Measurements from ENCODE around the gene FBXO8. TPM values are rescaled to one million over a fixed set of nuclear protein-coding genes. Genes with fewer than 3 reads are reported as not detected.
A peak's percentile ranks its signal among the peaks of the same experiment; 100 is the strongest.
"Not testable (repeated sequence)": the region's sequence is repeated elsewhere in the genome, so short reads cannot be mapped to it uniquely, and the experiment has no call there.

FBXO8 gene
- total RNA-seq, 1 experiment from 2014 or later: 24.0 TPM

GRCh38 chr4:174286870-174287269, 3.4 kb upstream of the FBXO8 start:
- no peak for DNase-seq (ENCODE audit: extremely low read depth, low read depth)

DNA sequence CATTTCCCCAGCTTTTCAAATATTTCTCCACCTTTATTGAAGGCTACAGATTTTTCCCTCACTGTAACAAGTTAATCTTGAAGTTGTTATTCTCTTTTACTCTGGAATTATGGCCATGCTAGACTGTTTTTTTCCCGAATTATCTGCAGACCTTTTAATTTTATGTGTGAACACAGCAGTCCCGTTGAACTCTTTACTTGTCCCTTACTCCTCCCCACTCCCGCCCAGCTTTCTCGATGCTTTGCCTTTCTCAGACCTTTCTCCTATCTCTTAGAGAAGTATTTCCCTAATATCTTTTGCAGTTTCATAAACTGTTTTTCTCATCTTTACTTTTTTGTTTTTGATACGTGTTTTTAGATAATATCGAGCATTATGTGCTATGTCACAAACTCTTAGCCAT, 1.0 kb upstream of the FBXO8 start:
- DNase-seq (ENCODE audit: extremely low read depth, low read depth): no peak

- peak; percentile 86 for DNase-seq (ENCODE audit: extremely low read depth, low read depth)
Observed at GRCh38 chr4:174282836-174283506, 496 bp downstream of the FBXO8 start.

DNA sequence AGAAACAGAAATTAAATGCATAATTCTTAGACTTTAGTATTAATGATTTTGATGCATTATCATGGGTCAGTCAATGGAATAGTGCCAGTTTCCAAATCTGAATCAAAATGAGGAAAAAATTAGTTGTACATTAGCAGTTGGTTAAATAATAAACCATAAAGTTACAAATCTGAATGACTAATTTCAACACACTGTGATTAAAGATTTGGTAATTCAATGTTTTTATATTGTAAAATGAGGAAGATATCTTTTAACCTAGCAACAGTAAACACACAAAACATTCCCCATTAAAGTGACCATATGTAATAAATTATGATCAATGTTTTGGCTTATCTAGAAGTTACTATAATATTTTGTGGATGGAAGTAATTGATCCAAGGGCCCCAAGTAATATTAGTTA, 1.6 kb downstream of the FBXO8 start:
- no peak for DNase-seq (ENCODE audit: extremely low read depth, low read depth)

- no peak for DNase-seq (ENCODE audit: extremely low read depth, low read depth)
Observed at GRCh38 chr4:174281182-174281737, 2.2 kb downstream of the FBXO8 start.

GRCh38 chr4:174279433-174280155, 3.9 kb downstream of the FBXO8 start:
- no peak for DNase-seq (ENCODE audit: extremely low read depth, low read depth)

DNA sequence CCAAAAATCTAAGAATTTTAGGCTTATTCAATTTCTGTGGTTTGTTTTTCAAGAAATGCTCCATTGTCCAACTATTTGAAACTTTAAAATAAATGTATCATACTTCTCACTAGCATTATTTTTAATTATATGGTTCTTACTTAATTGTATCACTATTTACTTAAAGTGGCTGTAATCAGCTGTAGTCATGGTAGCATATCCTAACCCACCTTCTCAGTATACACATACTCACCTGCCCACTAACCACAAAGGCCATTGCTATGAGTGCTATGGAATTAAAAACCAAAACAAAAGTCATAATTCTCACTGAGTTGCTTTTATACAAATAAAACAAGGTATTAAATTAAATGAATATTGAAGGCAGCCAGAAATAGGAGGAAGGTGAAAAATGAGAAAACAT, 5.0 kb downstream of the FBXO8 start:
- no peak for DNase-seq (ENCODE audit: extremely low read depth, low read depth)

GRCh38 chr4:174277433-174277832, 6.0 kb downstream of the FBXO8 start:
- DNase-seq (ENCODE audit: extremely low read depth, low read depth): no peak

- DNase-seq (ENCODE audit: extremely low read depth, low read depth): no peak
Observed at GRCh38 chr4:174275101-174275500, 8.4 kb downstream of the FBXO8 start.

- DNase-seq (ENCODE audit: extremely low read depth, low read depth): no peak
Observed at GRCh38 chr4:174274436-174274835, 9.0 kb downstream of the FBXO8 start.

GRCh38 chr4:174273930-174274329, 9.5 kb downstream of the FBXO8 start:
- no peak for DNase-seq (ENCODE audit: extremely low read depth, low read depth)

DNA sequence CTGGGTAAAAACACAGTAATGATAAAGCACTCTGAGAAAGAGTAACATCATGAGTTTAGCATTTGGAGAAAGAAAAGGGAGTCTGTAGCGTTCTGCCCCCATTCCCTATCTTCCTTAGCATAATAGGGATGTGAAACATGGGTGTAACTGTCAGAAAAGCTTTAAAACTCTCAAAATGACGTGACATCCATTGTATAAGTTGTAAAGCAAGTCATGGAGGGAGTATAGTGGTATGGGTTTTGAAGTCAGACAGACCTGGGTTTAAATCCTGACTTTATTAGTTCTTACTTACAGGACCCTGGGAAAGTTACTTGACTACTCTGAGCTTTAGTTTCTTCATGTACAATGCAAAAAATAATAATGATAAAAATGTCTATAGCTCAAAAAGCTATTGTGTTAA, 17.1 kb downstream of the FBXO8 start:
- DNase-seq (ENCODE audit: extremely low read depth, low read depth): no peak

DNA sequence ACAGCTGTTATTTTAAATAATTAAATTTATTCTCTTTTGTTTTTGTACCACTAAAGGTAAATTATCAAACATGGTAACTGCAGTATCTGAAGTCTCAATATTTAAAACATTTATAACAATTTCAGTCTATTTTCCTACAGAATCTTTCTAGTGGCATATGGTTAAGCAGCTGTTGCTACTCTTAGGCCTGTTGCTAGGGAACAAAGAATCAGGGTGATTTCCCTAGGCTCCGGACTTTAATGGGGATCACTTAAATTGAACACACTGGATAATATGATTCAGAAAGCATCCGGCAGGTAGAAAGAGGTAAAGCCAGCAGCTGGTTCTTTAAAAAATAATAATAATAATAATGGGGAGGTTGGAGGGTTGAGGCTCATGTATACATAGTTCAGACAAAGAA, 17.6 kb downstream of the FBXO8 start:
- DNase-seq (ENCODE audit: extremely low read depth, low read depth): no peak

DNA sequence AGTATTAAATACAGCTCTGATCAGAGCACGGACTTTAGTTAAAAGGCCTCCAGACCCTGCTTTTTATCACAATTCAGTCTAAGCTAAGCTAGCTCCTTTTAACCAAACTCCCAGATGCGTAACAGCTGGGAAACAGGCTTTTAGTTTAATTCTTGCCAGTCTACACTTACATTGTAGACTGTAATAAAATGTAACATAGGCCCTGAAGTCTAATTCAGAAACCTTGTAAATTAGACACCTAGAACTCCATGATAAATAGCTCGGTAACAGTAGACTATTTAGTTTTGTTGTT, 20.1 kb downstream of the FBXO8 start:
- no peak for DNase-seq (ENCODE audit: extremely low read depth, low read depth)

GRCh38 chr4:174262624-174263444, 20.6 kb downstream of the FBXO8 start:
- DNase-seq (ENCODE audit: extremely low read depth, low read depth): no peak

- not testable (repeated sequence) for DNase-seq (ENCODE audit: extremely low read depth, low read depth)
Observed at GRCh38 chr4:174261432-174261831, 22.0 kb downstream of the FBXO8 start.

DNA sequence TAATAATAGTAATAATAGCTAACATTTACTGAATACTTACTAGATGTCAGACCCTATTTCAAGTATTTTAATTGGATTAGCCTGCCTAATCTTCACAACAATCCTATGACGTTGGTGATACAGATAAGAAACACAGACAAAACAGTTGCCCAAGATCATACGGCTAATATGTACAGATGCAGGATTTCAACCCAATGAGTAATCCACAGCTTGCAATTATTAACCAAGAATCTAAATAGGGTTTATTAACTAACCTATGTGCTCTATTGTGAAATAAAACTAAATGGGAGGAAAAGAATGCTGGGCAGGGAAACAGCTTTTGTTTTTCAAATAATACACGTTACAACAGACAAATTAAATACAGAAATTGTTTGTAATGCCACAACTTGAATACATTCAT, 23.4 kb downstream of the FBXO8 start:
- no peak for DNase-seq (ENCODE audit: extremely low read depth, low read depth)

- DNase-seq (ENCODE audit: extremely low read depth, low read depth): no peak
Observed at GRCh38 chr4:174259580-174259979, 23.9 kb downstream of the FBXO8 start.

GRCh38 chr4:174256277-174256713, 27.2 kb downstream of the FBXO8 start:
- DNase-seq (ENCODE audit: extremely low read depth, low read depth): no peak

DNA sequence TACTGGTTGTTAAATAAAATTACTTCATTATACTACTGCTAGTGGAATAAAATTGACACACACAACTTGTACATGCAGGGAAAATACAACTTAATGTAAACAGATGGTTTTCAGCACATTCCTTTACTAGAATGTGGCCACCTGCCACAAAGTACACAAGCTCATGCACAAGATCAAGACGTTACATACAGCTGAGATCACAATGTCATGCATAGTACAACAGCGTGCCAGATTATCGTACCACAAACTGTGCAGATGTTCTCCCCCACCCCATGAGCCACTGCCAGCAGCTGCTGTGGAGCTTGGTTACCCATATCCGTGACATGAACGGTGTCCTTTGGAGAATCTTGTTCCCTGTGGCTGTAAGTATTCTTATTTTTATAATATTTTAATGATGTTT, 27.7 kb downstream of the FBXO8 start:
- no peak for DNase-seq (ENCODE audit: extremely low read depth, low read depth)

GRCh38 chr4:174255374-174255773, 28.1 kb downstream of the FBXO8 start:
- DNase-seq (ENCODE audit: extremely low read depth, low read depth): no peak
